ENCODE data around the gene RAB11FIP4.

DNA sequence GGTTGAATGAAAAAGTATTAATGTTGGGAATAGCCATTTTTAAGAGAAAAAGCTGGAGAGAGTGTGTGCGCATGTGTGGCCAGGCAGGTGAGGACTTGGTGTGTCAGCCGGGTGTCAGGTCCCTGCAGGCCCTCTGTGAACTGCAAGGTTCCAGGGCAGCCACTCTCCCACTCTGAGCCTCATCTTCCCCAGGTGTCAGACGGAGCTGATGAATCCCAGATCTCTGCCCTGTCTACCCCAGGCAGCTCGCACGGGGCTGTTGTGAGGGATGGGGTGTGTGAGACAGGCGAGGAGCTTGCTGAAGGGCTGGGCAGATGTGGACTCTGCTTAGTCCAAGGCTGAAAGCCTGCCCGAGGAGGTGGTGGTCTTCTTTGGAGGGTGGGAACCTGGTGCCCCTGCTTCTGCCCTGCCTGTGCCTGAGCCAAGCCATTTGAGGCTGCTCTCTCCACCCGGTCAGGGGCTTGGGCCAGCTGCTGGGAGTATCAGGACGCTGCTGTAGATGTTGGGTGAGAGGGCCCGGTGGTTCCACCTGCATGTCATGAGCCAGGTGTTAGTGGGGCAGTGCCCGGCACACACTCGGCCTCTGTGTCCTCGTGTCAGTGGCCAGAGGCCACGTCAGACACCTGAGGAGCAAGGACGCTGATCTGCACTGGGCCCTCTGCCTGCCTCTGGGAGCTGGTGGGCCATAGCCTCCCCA, 122.4 kb downstream of the RAB11FIP4 start:
- TF ChIP-seq, protein P1, sequence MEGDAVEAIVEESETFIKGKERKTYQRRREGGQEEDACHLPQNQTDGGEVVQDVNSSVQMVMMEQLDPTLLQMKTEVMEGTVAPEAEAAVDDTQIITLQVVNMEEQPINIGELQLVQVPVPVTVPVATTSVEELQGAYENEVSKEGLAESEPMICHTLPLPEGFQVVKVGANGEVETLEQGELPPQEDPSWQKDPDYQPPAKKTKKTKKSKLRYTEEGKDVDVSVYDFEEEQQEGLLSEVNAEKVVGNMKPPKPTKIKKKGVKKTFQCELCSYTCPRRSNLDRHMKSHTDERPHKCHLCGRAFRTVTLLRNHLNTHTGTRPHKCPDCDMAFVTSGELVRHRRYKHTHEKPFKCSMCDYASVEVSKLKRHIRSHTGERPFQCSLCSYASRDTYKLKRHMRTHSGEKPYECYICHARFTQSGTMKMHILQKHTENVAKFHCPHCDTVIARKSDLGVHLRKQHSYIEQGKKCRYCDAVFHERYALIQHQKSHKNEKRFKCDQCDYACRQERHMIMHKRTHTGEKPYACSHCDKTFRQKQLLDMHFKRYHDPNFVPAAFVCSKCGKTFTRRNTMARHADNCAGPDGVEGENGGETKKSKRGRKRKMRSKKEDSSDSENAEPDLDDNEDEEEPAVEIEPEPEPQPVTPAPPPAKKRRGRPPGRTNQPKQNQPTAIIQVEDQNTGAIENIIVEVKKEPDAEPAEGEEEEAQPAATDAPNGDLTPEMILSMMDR (IDR thresholded peaks at IDR 0.05): no peak
- no peak for TF ChIP-seq EP300 (IDR thresholded peaks at IDR 0.05)
